SK-N-SH treated with all-trans-retinoic acid at 6 μM for 48 hours (cell line): ENCODE data around the gene MOXD1.

Source experiments
- ARNTL ChIP-seq: fragments of 450-650 bp; formaldehyde crosslinking; IDR thresholded peaks from 2 replicates; pipeline ENCODE4 v1.5.0; 2020; ENCODE audit warnings: low read depth, mild to moderate bottlenecking, moderate library complexity, borderline replicate concordance
- CREB5 ChIP-seq: fragments of 250-450 bp; sonication (Bioruptor Pico); IDR thresholded peaks from 2 replicates; pipeline ENCODE4 v1.5.1; 2020; ENCODE audit warnings: low read depth, mild to moderate bottlenecking, moderate library complexity
- CSDC2 ChIP-seq: fragments of 250-450 bp; sonication (Bioruptor Pico); IDR thresholded peaks from 2 replicates; pipeline ENCODE4 v1.5.0; 2020; ENCODE audit warnings: mild to moderate bottlenecking, moderate library complexity
- CSRNP3 ChIP-seq: fragments of 250-450 bp; sonication (Bioruptor Pico); IDR thresholded peaks from 2 replicates; pipeline ENCODE4 v1.5.1; 2021; ENCODE audit warnings: mild to moderate bottlenecking, moderate library complexity
- GLIS3 ChIP-seq: fragments of 250-450 bp; sonication (Bioruptor Pico); IDR thresholded peaks from 2 replicates; pipeline ENCODE4 v1.5.0; 2020; ENCODE audit warnings: mild to moderate bottlenecking, moderate library complexity
- PPARA ChIP-seq: fragments of 250-450 bp; sonication (Bioruptor Pico); IDR thresholded peaks from 2 replicates; pipeline ENCODE4 v1.5.0; 2020; ENCODE audit warnings: mild to moderate bottlenecking, borderline replicate concordance
- RARB ChIP-seq: fragments of 250-450 bp; sonication (Bioruptor Pico); IDR thresholded peaks from 2 replicates; pipeline ENCODE4 v1.8.0; 2021; ENCODE audit warnings: mild to moderate bottlenecking, moderate library complexity
- ZC3H10 ChIP-seq: fragments of 250-450 bp; sonication (Bioruptor Pico); IDR thresholded peaks from 2 replicates; pipeline ENCODE4 v1.5.1; 2021; ENCODE audit warnings: mild to moderate bottlenecking, moderate library complexity
- ZNF565 ChIP-seq: fragments of 450-650 bp; formaldehyde crosslinking; conservative IDR thresholded peaks from 2 replicates; pipeline ENCODE4 v1.5.0; 2020; ENCODE audit warnings: low read depth, mild to moderate bottlenecking, moderate library complexity
- ZNF70 ChIP-seq: fragments of 450-650 bp; formaldehyde crosslinking; IDR thresholded peaks from 2 replicates; pipeline ENCODE4 v1.5.0; 2020; ENCODE audit warnings: mild to moderate bottlenecking, moderate library complexity

- TF ChIP-seq RARB (CRISPR knock-in tag) (no peak), ARNTL (CRISPR knock-in tag) (no peak), GLIS3 (CRISPR knock-in tag) (no peak), ZNF70 (CRISPR knock-in tag) (no peak), CSRNP3 (CRISPR knock-in tag) (no peak), CREB5 (CRISPR knock-in tag) (no peak), CSDC2 (CRISPR knock-in tag) (no peak), PPARA (CRISPR knock-in tag) (no peak), ZC3H10 (CRISPR knock-in tag) (no peak), ZNF565 (CRISPR knock-in tag) (no peak)
These were observed 142.2 kb downstream of the MOXD1 start for GRCh38 chr6:132259070-132259469.
